ENCODE results near the gene PRDM15.

Gene PRDM15

GRCh38 chr21:41821081-41821755 is 57.9 kb downstream of the PRDM15 start:
- no peak for DNase-seq

- no peak for DNase-seq
Observed at GRCh38 chr21:41820384-41821080, 58.6 kb downstream of the PRDM15 start.

GRCh38 chr21:41819856-41820281 is 59.3 kb downstream of the PRDM15 start:
- no peak for DNase-seq

GRCh38 chr21:41819236-41819855 is 59.8 kb downstream of the PRDM15 start:
- DNase-seq: no peak

GRCh38 chr21:41817877-41818855 is 61.0 kb downstream of the PRDM15 start:
- no peak for DNase-seq

GRCh38 chr21:41817228-41817627 is 61.9 kb downstream of the PRDM15 start:
- peak; percentile 47 for DNase-seq

GRCh38 chr21:41816583-41817165 is 62.5 kb downstream of the PRDM15 start:
- peak; percentile 37 for DNase-seq

- no peak for DNase-seq
Observed at GRCh38 chr21:41815652-41816582, 63.2 kb downstream of the PRDM15 start.

- no peak for DNase-seq
Observed at GRCh38 chr21:41813226-41813625, 65.9 kb downstream of the PRDM15 start.

GRCh38 chr21:41812679-41813078 is 66.5 kb downstream of the PRDM15 start:
- no peak for DNase-seq

GRCh38 chr21:41810597-41810932 is 68.6 kb downstream of the PRDM15 start:
- DNase-seq: no peak

- DNase-seq: no peak
Observed at GRCh38 chr21:41809891-41810596, 69.1 kb downstream of the PRDM15 start.

- no peak for DNase-seq
Observed at GRCh38 chr21:41808846-41809245, 70.3 kb downstream of the PRDM15 start.

GRCh38 chr21:41808094-41808493 is 71.0 kb downstream of the PRDM15 start:
- no peak for DNase-seq

GRCh38 chr21:41806773-41807172 is 72.4 kb downstream of the PRDM15 start:
- DNase-seq: no peak

- no peak for DNase-seq
Observed at GRCh38 chr21:41805643-41806042, 73.5 kb downstream of the PRDM15 start.

GRCh38 chr21:41805038-41805437 is 74.1 kb downstream of the PRDM15 start:
- DNase-seq: no peak

GRCh38 chr21:41804381-41804780 is 74.8 kb downstream of the PRDM15 start:
- DNase-seq: no peak

GRCh38 chr21:41803316-41803715 is 75.8 kb downstream of the PRDM15 start:
- no peak for DNase-seq

GRCh38 chr21:41802684-41803083 is 76.5 kb downstream of the PRDM15 start:
- peak; percentile 59 for DNase-seq

GRCh38 chr21:41802198-41802584 is 77.0 kb downstream of the PRDM15 start:
- no peak for DNase-seq
